Measurements from ENCODE around the gene TMEM134. TPM values are rescaled to one million over a fixed set of nuclear protein-coding genes. Genes with fewer than 3 reads are reported as not detected.

TMEM134 gene
- total and polyA plus RNA-seq, 10 of the 15 experiments (the other 5 are each of a cell fraction or from before 2014, with no cell fraction given): 1.6 to 93.8 (median 27.8) TPM

- Histone ChIP-seq H3K36me3 (ENCODE audit: control insufficient read depth in 2 of 2, insufficient read depth in 2 of 2, low read length in 1 of 2) (peaks cover 4 to 23% of the 10 kb centered on the region in 2 experiments; a peak in 3 of 4 replicates), H3K9ac (ENCODE audit: control insufficient read depth, insufficient read depth, low read length) (no peak overlapping the region), H4K20me1 (ENCODE audit: control insufficient read depth, insufficient read depth) (no peaks in the 10 kb centered on the region), H3K27ac (ENCODE audit: control insufficient read depth, insufficient read depth) (no peak overlapping the region), H3K4me3 (no peak overlapping the region), H3K4me1 (ENCODE audit: control insufficient read depth, insufficient read depth, low read length) (peaks cover 34% of the 10 kb centered on the region), H2AFZ (ENCODE audit: control insufficient read depth, low read depth, low read length) (no peak overlapping the region), H3K9me3 (replicated peaks; ENCODE audit: control insufficient read depth, insufficient read depth, low read length) (no peaks in the 10 kb centered on the region), H3K79me2 (ENCODE audit: control insufficient read depth, insufficient read depth, low read length) (peaks cover 20% of the 10 kb centered on the region), H3K4me2 (ENCODE audit: control insufficient read depth, insufficient read depth) (no peak overlapping the region), H3K27me3 (replicated peaks in 1 of 2; ENCODE audit: control insufficient read depth in 2 of 2, insufficient read depth in 2 of 2, low read length in 1 of 2) (no peaks in the 10 kb centered on the region)
- no TSS peak for BruUV-seq (replicated peaks)
- POLR2A ChIA-PET: interaction anchor here (0.7 to 6.8 kb wide), 4 partner anchors 11 to 87 kb away, joined by 3 to 112 read pairs (median 3); partner anchors contain the start of genes PPP1CA and TBC1D10C
- CTCF ChIA-PET: interaction anchor here (0.5 to 6.7 kb wide), 3 partner anchors 17 to 87 kb away, joined by 3 to 37 read pairs (median 4); partner anchors contain the start of genes PPP1CA, PTPRCAP and TBC1D10C
- RAD21 ChIA-PET (ENCODE audit: unreplicated experiment): interaction anchor here (1.1 to 6.9 kb wide), 3 partner anchors 16 to 87 kb away, joined by 3 to 95 read pairs (median 68); partner anchors contain the start of genes PITPNM1, PPP1CA, PTPRCAP and TBC1D10C
- DNase-seq (ENCODE audit: low read depth, low spot score) (no peak), FAIRE-seq (no peak), ATAC-seq (no peak)
- in situ Hi-C loops (cut with MboI) (no loop called here), intact Hi-C loops (cut with micrococcal nuclease; ENCODE audit: unreplicated experiment) (loop anchor here (10.0 kb wide), 1 partner anchor 225 kb away; the partner anchor contains the start of gene GRK2)
- SMC1A ChIA-PET (ENCODE audit: uncharacterized antibody, unreplicated experiment): interaction anchor here (4.8 kb wide), 1 partner anchor 16 kb away, joined by 23 read pairs; the partner anchor contains the start of gene PITPNM1
- TF ChIP-seq CHD2 (IDR thresholded peaks at IDR 0.05; ENCODE audit: borderline replicate concordance, low read depth, low read length): no peak
- no peak for TF ChIP-seq ZBTB40 (IDR thresholded peaks at IDR 0.05; ENCODE audit: borderline replicate concordance)
- TF ChIP-seq PKNOX1 (IDR thresholded peaks at IDR 0.05): no peak
- TF ChIP-seq CHD1 (IDR thresholded peaks at IDR 0.05; ENCODE audit: low read depth, low read length): no peak
- no peak for TF ChIP-seq TBL1XR1 (IDR thresholded peaks at IDR 0.05; ENCODE audit: low read depth, low read length)
- TF ChIP-seq JUNB (IDR thresholded peaks at IDR 0.05): no peak
- 88% methylated on average over 24 of the region's 25 CpGs for WGBS (ENCODE audit: insufficient coverage, insufficient replicate concordance, low lambda C conversion rate, missing lambda C conversion rate)
Measured at GRCh38 chr11:67489203-67489884, 20.3 kb upstream of the TMEM134 start.

All from GM12878 (cell line).